ENCODE data around the gene DOCK11. TPM values are rescaled to one million over a fixed set of nuclear protein-coding genes. Genes with fewer than 3 reads are reported as not detected.

Gene DOCK11
- total and polyA plus RNA-seq, 9 of the 15 experiments (the other 6 are each of a cell fraction or from before 2014, with no cell fraction given): 41.8 to 77.8 (median 50.9) TPM

DNA sequence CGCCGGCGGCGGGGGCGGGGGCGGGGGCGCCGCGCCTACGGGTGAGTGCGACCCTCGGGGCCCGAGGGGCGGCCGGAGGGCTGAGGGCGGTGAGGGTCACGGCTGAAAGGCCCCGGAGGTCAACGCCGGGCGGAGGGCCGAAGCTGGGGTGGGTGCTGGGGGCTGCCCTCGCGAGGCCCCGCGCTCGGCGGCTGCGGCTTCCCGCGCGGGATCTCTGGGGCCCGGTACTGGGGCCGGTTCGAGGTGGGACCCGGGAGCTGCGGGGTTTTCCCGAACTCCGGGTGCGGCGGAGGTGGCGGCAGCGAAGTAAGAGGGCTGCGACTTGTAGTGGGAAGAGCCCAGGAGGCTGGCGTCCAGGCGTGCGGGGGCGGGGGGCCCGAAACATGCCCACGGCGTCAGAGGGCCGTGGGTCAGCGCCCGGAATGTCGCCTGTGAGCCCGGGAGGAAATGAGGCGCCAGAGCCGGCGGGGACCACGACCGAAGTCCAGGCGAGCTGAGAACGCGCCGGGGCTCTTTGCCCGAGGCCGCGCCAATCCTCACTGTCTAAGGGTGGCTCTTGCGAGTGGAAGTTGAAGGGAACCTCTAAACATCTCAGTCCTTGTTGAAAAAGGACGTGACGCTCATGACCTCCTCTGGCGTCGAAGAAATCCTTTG is 232.2 kb downstream of the DOCK11 start (continued):
- TF ChIP-seq, protein P1, sequence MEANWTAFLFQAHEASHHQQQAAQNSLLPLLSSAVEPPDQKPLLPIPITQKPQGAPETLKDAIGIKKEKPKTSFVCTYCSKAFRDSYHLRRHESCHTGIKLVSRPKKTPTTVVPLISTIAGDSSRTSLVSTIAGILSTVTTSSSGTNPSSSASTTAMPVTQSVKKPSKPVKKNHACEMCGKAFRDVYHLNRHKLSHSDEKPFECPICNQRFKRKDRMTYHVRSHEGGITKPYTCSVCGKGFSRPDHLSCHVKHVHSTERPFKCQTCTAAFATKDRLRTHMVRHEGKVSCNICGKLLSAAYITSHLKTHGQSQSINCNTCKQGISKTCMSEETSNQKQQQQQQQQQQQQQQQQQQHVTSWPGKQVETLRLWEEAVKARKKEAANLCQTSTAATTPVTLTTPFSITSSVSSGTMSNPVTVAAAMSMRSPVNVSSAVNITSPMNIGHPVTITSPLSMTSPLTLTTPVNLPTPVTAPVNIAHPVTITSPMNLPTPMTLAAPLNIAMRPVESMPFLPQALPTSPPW (CRISPR knock-in tag; IDR thresholded peaks at IDR 0.05): 0 out of 2 replicates have a peak, but pooled peaks have one; percentile 45
- TF ChIP-seq DIDO1 (tag; IDR thresholded peaks at IDR 0.05; ENCODE audit: low read depth) (no peak), NFIX (CRISPR knock-in tag; IDR thresholded peaks at IDR 0.05; ENCODE audit: low read depth) (no peak), CXXC5 (CRISPR knock-in tag; IDR thresholded peaks at IDR 0.05) (no peak), U2AF2 (optimal IDR thresholded peaks at IDR 0.05; ENCODE audit: low read depth, low read length) (no peak), TARDBP (IDR thresholded peaks at IDR 0.05) (no peak), ZBTB17 (CRISPR knock-in tag; IDR thresholded peaks at IDR 0.05) (no peak), NFXL1 (CRISPR knock-in tag; IDR thresholded peaks at IDR 0.05) (no peak), POLR2G (IDR thresholded peaks at IDR 0.05; ENCODE audit: low read depth, low read length) (peak; percentile 12), EGR1 (conservative IDR thresholded peaks at IDR 0.05) (peak; percentile 87), XRCC5 (IDR thresholded peaks at IDR 0.05; ENCODE audit: low read depth, low read length) (no peak), KDM5B (IDR thresholded peaks at IDR 0.05; ENCODE audit: insufficient replicate concordance, low read depth, low read length) (peak; percentile 6), CEBPG (CRISPR knock-in tag; IDR thresholded peaks at IDR 0.05) (no peak), CEBPG (tag; conservative IDR thresholded peaks at IDR 0.05 in 1 of 2, IDR thresholded peaks at IDR 0.05 in 1 of 2) (no peak)
- TF ChIP-seq, protein P2, sequence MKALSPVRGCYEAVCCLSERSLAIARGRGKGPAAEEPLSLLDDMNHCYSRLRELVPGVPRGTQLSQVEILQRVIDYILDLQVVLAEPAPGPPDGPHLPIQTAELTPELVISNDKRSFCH (CRISPR knock-in tag; IDR thresholded peaks at IDR 0.05): no peak
- TF ChIP-seq, protein P2 (tag; IDR thresholded peaks at IDR 0.05): no peak
